Measurements from ENCODE around the gene INAFM2.

DNA sequence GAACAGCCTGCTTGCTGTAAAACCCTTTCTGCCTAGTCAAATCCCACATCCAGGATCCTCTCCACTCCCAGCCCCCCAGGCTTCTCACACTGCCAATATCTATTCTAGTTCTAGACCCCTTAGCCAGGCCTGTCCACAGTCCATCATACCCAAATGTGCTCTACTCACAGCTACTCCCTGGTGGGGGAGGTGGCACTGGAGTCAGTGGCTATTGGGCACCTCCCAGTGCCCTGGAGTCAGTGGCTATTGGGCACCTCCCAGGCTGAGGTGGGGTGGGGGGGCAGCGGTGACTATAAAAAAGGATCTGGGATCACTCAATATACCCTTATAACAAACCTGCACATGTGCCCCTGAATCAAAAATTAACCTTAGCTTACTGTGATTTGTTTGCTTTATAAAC lies 33.8 kb downstream of the INAFM2 start:
- TF ChIP-seq, protein P1, sequence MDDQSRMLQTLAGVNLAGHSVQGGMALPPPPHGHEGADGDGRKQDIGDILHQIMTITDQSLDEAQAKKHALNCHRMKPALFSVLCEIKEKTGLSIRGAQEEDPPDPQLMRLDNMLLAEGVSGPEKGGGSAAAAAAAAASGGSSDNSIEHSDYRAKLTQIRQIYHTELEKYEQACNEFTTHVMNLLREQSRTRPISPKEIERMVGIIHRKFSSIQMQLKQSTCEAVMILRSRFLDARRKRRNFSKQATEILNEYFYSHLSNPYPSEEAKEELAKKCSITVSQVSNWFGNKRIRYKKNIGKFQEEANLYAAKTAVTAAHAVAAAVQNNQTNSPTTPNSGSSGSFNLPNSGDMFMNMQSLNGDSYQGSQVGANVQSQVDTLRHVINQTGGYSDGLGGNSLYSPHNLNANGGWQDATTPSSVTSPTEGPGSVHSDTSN (IDR thresholded peaks at IDR 0.05; ENCODE audit: insufficient replicate concordance, low read depth, low read length) = no peak
- TF ChIP-seq, protein P2, sequence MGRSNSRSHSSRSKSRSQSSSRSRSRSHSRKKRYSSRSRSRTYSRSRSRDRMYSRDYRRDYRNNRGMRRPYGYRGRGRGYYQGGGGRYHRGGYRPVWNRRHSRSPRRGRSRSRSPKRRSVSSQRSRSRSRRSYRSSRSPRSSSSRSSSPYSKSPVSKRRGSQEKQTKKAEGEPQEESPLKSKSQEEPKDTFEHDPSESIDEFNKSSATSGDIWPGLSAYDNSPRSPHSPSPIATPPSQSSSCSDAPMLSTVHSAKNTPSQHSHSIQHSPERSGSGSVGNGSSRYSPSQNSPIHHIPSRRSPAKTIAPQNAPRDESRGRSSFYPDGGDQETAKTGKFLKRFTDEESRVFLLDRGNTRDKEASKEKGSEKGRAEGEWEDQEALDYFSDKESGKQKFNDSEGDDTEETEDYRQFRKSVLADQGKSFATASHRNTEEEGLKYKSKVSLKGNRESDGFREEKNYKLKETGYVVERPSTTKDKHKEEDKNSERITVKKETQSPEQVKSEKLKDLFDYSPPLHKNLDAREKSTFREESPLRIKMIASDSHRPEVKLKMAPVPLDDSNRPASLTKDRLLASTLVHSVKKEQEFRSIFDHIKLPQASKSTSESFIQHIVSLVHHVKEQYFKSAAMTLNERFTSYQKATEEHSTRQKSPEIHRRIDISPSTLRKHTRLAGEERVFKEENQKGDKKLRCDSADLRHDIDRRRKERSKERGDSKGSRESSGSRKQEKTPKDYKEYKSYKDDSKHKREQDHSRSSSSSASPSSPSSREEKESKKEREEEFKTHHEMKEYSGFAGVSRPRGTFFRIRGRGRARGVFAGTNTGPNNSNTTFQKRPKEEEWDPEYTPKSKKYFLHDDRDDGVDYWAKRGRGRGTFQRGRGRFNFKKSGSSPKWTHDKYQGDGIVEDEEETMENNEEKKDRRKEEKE (IDR thresholded peaks at IDR 0.05) = no peak
- no peak for TF ChIP-seq YY1 (IDR thresholded peaks at IDR 0.05; ENCODE audit: low read depth, low read length)
- no peak for TF ChIP-seq SMAD1 (IDR thresholded peaks at IDR 0.05; ENCODE audit: low read depth, partially characterized antibody)
- TF ChIP-seq FOXM1 (IDR thresholded peaks at IDR 0.05; ENCODE audit: low read depth, low read length) = no peak
- TF ChIP-seq BHLHE40 (IDR thresholded peaks at IDR 0.05; ENCODE audit: borderline replicate concordance in 1 of 2, low read depth in 2 of 2, low read length in 1 of 2) = no peak
- TF ChIP-seq POLR2A (IDR thresholded peaks at IDR 0.05; ENCODE audit: low read depth, low read length) = no peak
- TF ChIP-seq, protein P3, sequence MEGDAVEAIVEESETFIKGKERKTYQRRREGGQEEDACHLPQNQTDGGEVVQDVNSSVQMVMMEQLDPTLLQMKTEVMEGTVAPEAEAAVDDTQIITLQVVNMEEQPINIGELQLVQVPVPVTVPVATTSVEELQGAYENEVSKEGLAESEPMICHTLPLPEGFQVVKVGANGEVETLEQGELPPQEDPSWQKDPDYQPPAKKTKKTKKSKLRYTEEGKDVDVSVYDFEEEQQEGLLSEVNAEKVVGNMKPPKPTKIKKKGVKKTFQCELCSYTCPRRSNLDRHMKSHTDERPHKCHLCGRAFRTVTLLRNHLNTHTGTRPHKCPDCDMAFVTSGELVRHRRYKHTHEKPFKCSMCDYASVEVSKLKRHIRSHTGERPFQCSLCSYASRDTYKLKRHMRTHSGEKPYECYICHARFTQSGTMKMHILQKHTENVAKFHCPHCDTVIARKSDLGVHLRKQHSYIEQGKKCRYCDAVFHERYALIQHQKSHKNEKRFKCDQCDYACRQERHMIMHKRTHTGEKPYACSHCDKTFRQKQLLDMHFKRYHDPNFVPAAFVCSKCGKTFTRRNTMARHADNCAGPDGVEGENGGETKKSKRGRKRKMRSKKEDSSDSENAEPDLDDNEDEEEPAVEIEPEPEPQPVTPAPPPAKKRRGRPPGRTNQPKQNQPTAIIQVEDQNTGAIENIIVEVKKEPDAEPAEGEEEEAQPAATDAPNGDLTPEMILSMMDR (IDR thresholded peaks at IDR 0.05 in 2 of 3, conservative IDR thresholded peaks at IDR 0.05 in 1 of 3; ENCODE audit: control insufficient read depth in 2 of 3, extremely low read depth in 1 of 3, insufficient read depth in 1 of 3, low read depth in 3 of 3, low read length in 3 of 3) = no peak
- no peak for TF ChIP-seq MYB (IDR thresholded peaks at IDR 0.05; ENCODE audit: borderline replicate concordance, low read depth, low read length)
